GDM1 (cell line): ENCODE data around the gene GALNT18.

Experiments used
- DNase-seq: peaks from one replicate; lab custom pipeline; 2025; lab: John Stamatoyannopoulos, UW

Gene GALNT18

DNA sequence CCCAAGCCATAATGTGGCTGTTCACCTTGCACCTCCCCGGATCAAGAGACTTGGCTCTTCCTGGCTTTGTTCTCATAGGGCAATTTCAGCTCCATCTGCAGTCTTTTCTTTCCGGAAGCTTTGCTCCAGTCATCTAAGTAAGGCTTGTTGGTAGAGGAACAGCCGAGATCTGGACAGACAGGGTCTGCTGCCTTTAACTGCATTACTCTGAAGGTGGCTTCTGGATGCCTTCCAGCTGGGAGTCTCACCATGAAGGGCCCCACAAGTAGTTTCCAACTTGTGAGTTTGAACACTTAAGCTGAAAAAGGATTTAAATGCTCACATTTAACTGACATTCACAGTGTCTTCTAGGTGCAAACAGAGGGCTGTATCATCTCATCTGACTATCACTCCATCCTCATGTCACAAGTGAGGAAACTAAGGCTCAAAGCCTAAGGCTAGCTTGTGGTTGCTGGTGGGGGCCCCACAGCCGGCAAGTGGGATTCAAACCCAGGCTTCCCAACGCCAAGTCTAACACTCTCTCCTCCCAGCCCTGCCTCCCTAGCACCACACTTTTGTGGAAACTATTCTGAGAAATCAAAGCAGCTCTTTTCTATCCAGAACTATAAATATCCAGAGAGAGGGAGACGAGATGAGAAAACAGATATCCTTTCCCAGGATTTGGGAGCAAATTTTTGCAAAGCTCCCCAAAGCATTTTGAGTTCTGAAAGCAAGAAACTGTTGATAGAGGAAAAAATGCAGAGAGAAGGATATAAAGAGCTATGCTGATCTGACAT is 58.4 kb downstream of the GALNT18 start:
- no peak for DNase-seq

- DNase-seq: no peak
These were observed 59.8 kb downstream of the GALNT18 start for GRCh38 chr11:11561991-11562390.

DNA sequence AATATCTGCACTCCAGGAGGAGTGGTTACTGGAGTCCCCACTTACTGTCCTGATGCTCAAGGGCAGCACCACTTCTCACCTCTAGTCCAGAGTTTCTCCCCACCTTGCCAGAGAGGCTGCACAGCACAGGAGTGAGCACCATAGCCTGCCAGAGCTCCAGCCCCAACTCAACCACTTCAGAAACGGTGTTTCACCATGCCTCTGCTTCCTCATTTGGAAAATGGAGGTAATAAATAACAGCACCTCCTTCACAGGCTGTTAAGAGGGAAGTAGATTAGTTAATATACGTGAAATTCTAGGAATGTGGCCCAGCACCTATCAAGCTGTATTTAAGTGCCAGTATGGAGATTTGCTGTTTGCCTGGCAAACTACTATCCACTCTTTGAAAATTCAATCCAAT is 63.0 kb downstream of the GALNT18 start:
- no peak for DNase-seq

GRCh38 chr11:11558396-11558795 is 63.4 kb downstream of the GALNT18 start:
- DNase-seq: no peak

DNA sequence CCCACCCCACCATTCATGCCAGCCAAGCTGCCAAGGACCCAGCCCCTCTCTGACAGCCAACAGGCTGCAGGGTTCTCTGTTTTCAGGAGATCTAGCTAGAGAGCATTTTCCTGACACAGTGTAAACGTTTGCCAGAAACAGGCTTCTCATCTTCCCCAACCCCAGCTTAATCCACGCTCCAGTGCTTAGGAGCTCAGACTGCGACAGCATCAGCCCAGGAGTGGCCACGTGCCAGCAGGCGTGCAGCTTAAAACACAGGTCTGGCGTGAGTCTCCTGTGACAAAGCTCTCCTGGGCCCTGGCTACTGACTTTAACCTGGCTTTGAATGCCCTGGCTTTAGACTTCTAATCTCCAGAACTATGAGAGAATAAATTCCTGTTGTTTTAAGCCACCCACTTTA is 66.6 kb downstream of the GALNT18 start:
- no peak for DNase-seq

- DNase-seq: no peak
These were observed 68.2 kb downstream of the GALNT18 start for GRCh38 chr11:11553573-11553972.

DNA sequence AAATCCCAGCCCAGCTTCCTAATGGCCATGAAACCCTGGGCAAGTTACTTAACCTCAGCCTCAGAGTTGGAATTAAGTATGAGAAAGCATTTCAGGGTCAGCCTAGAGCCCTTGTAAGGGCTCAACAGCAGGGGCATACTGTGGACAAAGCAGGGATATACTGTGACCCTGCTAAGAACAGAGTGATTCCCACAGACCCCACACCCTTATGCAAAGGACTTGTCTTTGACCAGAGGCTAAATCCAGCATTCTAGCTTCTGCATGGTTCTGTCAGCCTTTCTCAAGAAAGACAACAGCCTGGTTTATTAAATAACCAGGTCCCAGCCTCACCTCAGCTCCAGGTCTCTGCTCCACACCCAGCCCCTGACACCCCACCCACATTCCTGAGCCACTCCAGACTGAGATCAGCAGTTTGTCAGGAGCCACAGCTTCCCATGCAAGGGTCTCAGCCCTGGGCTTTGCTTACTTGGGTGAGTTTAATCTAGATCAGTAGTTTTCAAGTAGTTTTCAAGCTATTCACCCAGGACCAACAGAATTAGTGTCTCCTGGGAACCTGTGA is 69.2 kb downstream of the GALNT18 start:
- DNase-seq: no peak

- DNase-seq: no peak
These were observed 71.3 kb downstream of the GALNT18 start for GRCh38 chr11:11550534-11550933.

DNA sequence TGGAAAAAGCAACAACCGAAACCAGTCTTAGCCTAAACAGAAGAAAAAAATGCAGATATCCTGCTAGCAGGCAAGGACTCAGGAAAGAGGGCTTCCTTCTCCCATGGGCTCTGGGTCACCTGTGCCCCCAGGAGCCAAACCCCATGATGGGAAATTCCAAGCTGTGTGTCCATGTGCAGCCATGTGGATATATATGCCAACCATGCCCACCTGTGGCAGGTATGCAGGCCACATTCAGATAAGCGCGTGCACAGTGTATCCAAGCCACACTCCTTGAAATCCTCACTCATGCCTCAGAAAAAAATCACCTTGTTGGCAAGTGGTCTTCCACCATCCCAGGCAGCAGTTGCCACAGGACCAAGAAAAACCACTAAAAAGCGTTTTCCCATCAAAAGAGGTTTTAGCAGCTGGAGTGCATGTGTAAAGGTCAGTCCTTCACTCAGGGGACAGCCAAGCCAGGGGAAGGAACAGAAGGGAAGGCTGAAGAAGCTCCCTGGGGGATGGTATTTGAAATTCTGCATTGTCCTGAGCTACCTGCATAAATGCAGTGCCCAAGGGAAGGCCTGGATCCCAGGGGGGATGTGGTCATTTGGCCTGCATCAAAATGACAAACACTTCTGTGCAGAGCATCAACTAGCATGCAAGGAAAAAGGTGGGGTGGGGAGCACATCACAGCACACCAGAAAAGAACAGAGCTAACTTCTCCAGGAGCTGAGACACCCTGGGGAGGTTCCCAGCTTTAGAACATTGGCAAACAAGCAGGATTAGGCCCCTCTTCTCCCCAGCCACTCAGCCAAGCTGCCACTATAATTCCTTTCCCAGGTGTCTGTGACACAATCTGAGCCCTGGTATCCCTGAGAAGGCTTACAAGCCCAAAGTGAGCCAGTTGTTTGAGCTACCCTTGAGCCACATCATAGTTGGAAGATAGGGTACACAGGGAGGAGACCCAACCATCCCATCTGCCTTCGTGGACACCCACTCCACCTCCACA is 76.2 kb downstream of the GALNT18 start:
- no peak for DNase-seq

GRCh38 chr11:11543656-11544055 is 78.1 kb downstream of the GALNT18 start:
- DNase-seq: no peak

DNA sequence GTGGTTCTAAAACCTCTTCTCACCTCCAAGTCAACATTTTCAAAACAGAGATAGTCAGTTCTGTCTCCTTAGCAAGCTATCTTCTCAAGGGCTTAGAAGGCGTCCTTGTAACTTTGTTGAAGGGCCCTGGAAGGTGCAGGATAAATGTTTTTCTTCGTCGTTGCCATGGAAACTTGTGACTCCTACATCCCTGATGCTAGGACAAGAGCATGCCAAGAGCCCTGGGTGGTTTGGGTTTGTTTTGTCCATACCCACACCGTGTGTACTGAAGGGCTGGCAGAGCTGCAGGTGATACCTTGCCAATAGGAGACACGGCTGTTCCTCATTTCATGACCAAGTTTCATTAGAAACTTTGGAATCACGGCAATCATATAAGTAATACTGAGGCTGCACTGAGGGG is 81.6 kb downstream of the GALNT18 start:
- DNase-seq: no peak

DNA sequence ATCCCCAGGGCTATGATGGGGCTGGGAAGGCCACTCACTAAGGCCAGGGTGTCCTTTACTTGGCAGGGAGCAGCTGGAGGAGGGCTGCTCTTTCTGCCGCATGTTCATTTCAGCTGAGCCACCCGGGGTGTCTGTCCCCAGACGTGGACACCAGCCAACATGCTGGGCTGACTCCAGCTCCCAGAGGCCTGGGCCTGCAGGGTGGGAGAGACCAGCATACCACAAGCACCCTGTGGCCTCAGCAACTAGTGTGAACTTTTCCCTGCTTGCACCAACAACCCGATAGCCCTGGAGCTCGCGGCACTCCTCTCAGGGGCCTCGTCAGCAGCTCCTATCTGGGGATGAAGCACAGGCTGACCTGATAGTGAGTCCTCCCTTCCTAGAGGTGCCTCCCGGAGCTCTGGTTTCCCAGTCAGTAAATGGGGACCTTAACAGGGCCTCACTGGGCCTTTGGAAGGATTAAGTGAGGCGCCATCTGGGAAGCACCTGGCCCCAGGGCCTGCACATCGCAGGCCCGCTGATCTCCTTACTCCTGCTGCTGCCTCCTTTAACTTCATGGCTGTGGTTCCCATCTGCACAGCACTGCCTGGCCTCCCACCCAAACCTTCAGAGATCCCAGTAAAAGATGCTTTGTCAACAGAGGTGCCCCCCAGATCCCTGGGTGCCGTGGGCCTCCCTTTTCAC is 83.4 kb downstream of the GALNT18 start:
- no peak for DNase-seq

- no peak for DNase-seq
These were observed 83.9 kb downstream of the GALNT18 start for GRCh38 chr11:11537871-11538270.

GRCh38 chr11:11537372-11537771 is 84.4 kb downstream of the GALNT18 start:
- no peak for DNase-seq

- no peak for DNase-seq
These were observed 85.2 kb downstream of the GALNT18 start for GRCh38 chr11:11536650-11537049.

GRCh38 chr11:11535611-11536010 is 86.2 kb downstream of the GALNT18 start:
- DNase-seq: no peak

GRCh38 chr11:11534981-11535380 is 86.8 kb downstream of the GALNT18 start:
- no peak for DNase-seq

- DNase-seq: no peak
These were observed 88.1 kb downstream of the GALNT18 start for GRCh38 chr11:11533751-11534150.

DNA sequence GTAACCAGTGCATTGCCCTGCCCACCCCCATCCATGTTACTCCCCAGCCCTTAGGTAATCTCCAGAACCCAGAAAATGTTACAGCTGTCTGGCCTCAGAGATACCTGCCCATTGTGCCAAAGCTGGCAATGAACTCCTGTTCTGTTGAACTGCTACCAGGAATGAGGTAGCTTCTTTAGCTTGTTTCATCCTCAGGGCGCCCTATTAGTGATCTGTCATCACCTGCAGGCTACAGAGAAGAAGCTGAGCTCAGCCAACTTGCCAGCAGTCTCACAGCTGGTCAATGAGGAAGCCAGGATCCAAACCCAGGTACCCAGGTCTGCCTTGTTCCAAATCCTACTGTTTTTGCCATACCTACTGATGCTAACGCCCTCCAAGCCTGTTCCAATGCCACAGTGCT is 88.7 kb downstream of the GALNT18 start:
- no peak for DNase-seq

- DNase-seq: no peak
These were observed 89.2 kb downstream of the GALNT18 start for GRCh38 chr11:11532574-11532973.

DNA sequence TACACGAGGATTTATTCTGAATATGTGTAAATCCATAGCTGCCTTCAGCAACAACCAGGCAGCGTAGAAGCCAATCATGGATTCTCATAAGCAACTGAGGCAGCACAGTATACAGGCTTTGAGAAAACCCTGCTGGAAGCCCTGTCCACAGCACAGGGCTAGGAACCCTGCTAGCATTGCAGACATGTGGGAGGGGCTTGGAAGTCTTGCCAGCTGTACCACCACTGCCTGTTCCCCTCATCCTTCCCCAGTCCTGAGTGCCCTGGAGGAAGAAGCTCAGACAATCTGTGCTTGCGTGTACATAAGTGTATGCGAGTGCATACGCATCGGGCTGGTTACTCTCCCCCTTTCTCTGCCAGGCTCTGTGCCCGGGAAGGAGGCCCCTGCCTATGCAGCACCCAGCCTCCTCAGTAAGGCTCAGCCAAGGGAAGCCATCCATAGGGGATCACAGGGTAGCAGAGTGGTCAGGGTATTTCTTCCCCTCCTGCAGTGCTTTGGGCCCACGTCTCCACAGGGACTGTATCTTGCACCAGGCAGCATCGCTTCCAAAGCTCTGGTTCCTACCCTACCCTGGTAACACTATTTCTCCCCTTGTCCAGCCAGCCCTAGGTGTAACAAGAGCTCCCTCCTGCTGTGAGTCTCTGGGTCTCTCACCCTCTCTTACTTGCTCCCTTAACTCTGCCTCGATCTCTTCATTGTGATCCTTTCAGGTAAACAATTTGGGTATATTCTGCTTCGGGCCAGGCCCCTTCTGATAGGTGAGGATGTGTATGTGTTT is 90.5 kb downstream of the GALNT18 start:
- no peak for DNase-seq
